HEK293 (cell line): ENCODE data around the gene DPP6.
A peak's percentile ranks its signal among the peaks of the same experiment; 100 is the strongest.

Experiments
- CTCF ChIA-PET: fragments of 350-600 bp; formaldehyde crosslinking; extraction: SDS; loops from one replicate; lab custom pipeline; 2021; ENCODE audit warnings: antibody characterized with exemption; lab: Yijun Ruan, JAX
- POLR2A ChIA-PET: fragments of 300-600 bp; formaldehyde crosslinking; extraction: SDS; loops from one replicate; lab custom pipeline; 2020; ENCODE audit warnings: antibody characterized with exemption, inconsistent platforms; lab: Yijun Ruan, JAX
- H3K27ac ChIP-seq: fragments of 200-500 bp; sonication (Bioruptor generic); 2 replicates; pipeline ENCODE4 v1.5.1; 2014; ENCODE audit warnings: low read depth, low read length, control low read depth, inconsistent platforms; ENCODE audit errors: extremely low read depth
- H3K36me3 ChIP-seq, 2 experiments: fragments of 200-500 bp in 1 of 2; sonication (Bioruptor generic) in 1 of 2; 1 replicate in 1 of 2; 2 replicates in 1 of 2; pipeline ENCODE4 v1.5.1; 2014 to 2017; ENCODE audit warnings: inconsistent platforms in 2 of 2, low read length in 2 of 2; ENCODE audit not compliant: control insufficient read depth in 2 of 2, insufficient read depth in 1 of 2
- H3K4me1 ChIP-seq: fragments of 200-500 bp; sonication (Bioruptor generic); 2 replicates; pipeline ENCODE4 v1.5.1; 2014; ENCODE audit warnings: mild to moderate bottlenecking, low read length, inconsistent platforms; ENCODE audit not compliant: control insufficient read depth, insufficient read depth
- H3K4me3 ChIP-seq: 2 replicates; pipeline ENCODE4 v1.5.1; 2011; ENCODE audit warnings: low read depth, mild to moderate bottlenecking, control low read depth, low read length, moderate library complexity
- H3K9me3 ChIP-seq: fragments of 200-500 bp; sonication (Bioruptor generic); 2 replicates; pipeline ENCODE4 v1.5.1; 2014; ENCODE audit warnings: low read depth, low read length, inconsistent platforms; ENCODE audit not compliant: control insufficient read depth, insufficient read depth
- GLIS2 ChIP-seq: fragments of 450-650 bp; formaldehyde crosslinking; IDR thresholded peaks from 2 replicates; pipeline ENCODE4 v1.5.1; 2016; ENCODE audit warnings: missing biosample characterization, missing genetic modification characterization
- HOXD13 ChIP-seq: sonication (generic); formaldehyde crosslinking; IDR thresholded peaks from 2 replicates; pipeline ENCODE4 v1.8.0; 2022; ENCODE audit warnings: missing genetic modification reagents, borderline replicate concordance
- KLF1 ChIP-seq: fragments of 450-650 bp; formaldehyde crosslinking; IDR thresholded peaks from 2 replicates; pipeline ENCODE4 v1.5.1; 2016; ENCODE audit warnings: missing biosample characterization, missing genetic modification characterization
- OSR2 ChIP-seq: fragments of 450-650 bp; formaldehyde crosslinking; IDR thresholded peaks from 2 replicates; pipeline ENCODE4 v1.5.1; 2016; ENCODE audit warnings: missing biosample characterization, missing genetic modification characterization
- RBAK ChIP-seq: fragments of 450-650 bp; formaldehyde crosslinking; IDR thresholded peaks from 2 replicates; pipeline ENCODE4 v1.5.1; 2016; ENCODE audit warnings: missing biosample characterization, missing genetic modification characterization
- SP3 ChIP-seq: fragments of 450-650 bp; formaldehyde crosslinking; IDR thresholded peaks from 2 replicates; pipeline ENCODE4 v1.5.1; 2016; ENCODE audit warnings: missing biosample characterization, missing genetic modification characterization
- TRIM28 ChIP-seq: IDR thresholded peaks from 2 replicates; pipeline ENCODE4 v1.6.1; 2011; ENCODE audit warnings: low read length, control low read depth, borderline replicate concordance
- YY1 ChIP-seq: fragments of 450-650 bp; formaldehyde crosslinking; IDR thresholded peaks from 2 replicates; pipeline ENCODE4 v1.5.1; 2018; ENCODE audit warnings: missing biosample characterization, missing genetic modification characterization
- ZNF2 ChIP-seq: fragments of 450-650 bp; formaldehyde crosslinking; IDR thresholded peaks from 2 replicates; pipeline ENCODE4 v1.5.1; 2016; ENCODE audit warnings: missing biosample characterization, missing genetic modification characterization
- ZNF239 ChIP-seq: fragments of 450-650 bp; formaldehyde crosslinking; IDR thresholded peaks from 2 replicates; pipeline ENCODE4 v1.5.1; 2016; ENCODE audit warnings: missing biosample characterization, missing genetic modification characterization
- ZNF266 ChIP-seq: fragments of 450-650 bp; formaldehyde crosslinking; IDR thresholded peaks from 2 replicates; pipeline ENCODE4 v1.5.1; 2016; ENCODE audit warnings: missing biosample characterization, missing genetic modification characterization, low read depth
- ZNF324 ChIP-seq: fragments of 450-650 bp; formaldehyde crosslinking; IDR thresholded peaks from 2 replicates; pipeline ENCODE4 v1.5.1; 2016; ENCODE audit warnings: missing biosample characterization, missing genetic modification characterization
- ZNF354C ChIP-seq: fragments of 450-650 bp; formaldehyde crosslinking; IDR thresholded peaks from 2 replicates; pipeline ENCODE4 v1.5.1; 2016; ENCODE audit warnings: missing biosample characterization, missing genetic modification characterization, low read depth, borderline replicate concordance
- ZNF366 ChIP-seq: fragments of 450-650 bp; formaldehyde crosslinking; conservative IDR thresholded peaks from 2 replicates; pipeline ENCODE4 v1.5.1; 2016; ENCODE audit warnings: missing biosample characterization, missing genetic modification characterization
- ZNF391 ChIP-seq: fragments of 450-650 bp; formaldehyde crosslinking; IDR thresholded peaks from 2 replicates; pipeline ENCODE4 v1.5.1; 2016; ENCODE audit warnings: low read depth, missing biosample characterization, missing genetic modification characterization, borderline replicate concordance
- ZNF433 ChIP-seq: fragments of 450-650 bp; formaldehyde crosslinking; IDR thresholded peaks from 2 replicates; pipeline ENCODE4 v1.5.1; 2016; ENCODE audit warnings: missing biosample characterization, missing genetic modification characterization, low read depth
- ZNF670 ChIP-seq: fragments of 450-650 bp; formaldehyde crosslinking; IDR thresholded peaks from 2 replicates; pipeline ENCODE4 v1.5.1; 2016; ENCODE audit warnings: missing biosample characterization, missing genetic modification characterization, low read depth
- ZNF843 ChIP-seq: fragments of 450-650 bp; formaldehyde crosslinking; IDR thresholded peaks from 2 replicates; pipeline ENCODE4 v1.5.1; 2016; ENCODE audit warnings: missing biosample characterization, missing genetic modification characterization
- ZSCAN23 ChIP-seq: fragments of 450-650 bp; formaldehyde crosslinking; IDR thresholded peaks from 2 replicates; pipeline ENCODE4 v1.5.1; 2016; ENCODE audit warnings: missing biosample characterization, missing genetic modification characterization
- TF ChIP-seq, protein P1 (sequence below): fragments of 450-650 bp; formaldehyde crosslinking; IDR thresholded peaks from 2 replicates; pipeline ENCODE4 v1.5.1; 2016; ENCODE audit warnings: missing biosample characterization, missing genetic modification characterization
- TF ChIP-seq, protein P2 (sequence below): fragments of 450-650 bp; formaldehyde crosslinking; IDR thresholded peaks from 2 replicates; pipeline ENCODE4 v1.5.1; 2017; ENCODE audit warnings: missing biosample characterization, missing genetic modification characterization
- TF ChIP-seq, protein P3 (sequence below): fragments of 450-650 bp; formaldehyde crosslinking; IDR thresholded peaks from 2 replicates; pipeline ENCODE4 v1.5.1; 2016; ENCODE audit warnings: missing biosample characterization, missing genetic modification characterization

The DPP6 gene

GRCh38 chr7:154837622-154838021, 785.4 kb downstream of the DPP6 start:
- CTCF ChIA-PET, result interaction anchor here (0.6 kb wide), 1 partner anchor 90 kb away, joined by 3 read pairs; no protein-coding TSS in a partner anchor
- no peak overlapping the region for H3K27ac ChIP-seq
- TF ChIP-seq, protein P1, sequence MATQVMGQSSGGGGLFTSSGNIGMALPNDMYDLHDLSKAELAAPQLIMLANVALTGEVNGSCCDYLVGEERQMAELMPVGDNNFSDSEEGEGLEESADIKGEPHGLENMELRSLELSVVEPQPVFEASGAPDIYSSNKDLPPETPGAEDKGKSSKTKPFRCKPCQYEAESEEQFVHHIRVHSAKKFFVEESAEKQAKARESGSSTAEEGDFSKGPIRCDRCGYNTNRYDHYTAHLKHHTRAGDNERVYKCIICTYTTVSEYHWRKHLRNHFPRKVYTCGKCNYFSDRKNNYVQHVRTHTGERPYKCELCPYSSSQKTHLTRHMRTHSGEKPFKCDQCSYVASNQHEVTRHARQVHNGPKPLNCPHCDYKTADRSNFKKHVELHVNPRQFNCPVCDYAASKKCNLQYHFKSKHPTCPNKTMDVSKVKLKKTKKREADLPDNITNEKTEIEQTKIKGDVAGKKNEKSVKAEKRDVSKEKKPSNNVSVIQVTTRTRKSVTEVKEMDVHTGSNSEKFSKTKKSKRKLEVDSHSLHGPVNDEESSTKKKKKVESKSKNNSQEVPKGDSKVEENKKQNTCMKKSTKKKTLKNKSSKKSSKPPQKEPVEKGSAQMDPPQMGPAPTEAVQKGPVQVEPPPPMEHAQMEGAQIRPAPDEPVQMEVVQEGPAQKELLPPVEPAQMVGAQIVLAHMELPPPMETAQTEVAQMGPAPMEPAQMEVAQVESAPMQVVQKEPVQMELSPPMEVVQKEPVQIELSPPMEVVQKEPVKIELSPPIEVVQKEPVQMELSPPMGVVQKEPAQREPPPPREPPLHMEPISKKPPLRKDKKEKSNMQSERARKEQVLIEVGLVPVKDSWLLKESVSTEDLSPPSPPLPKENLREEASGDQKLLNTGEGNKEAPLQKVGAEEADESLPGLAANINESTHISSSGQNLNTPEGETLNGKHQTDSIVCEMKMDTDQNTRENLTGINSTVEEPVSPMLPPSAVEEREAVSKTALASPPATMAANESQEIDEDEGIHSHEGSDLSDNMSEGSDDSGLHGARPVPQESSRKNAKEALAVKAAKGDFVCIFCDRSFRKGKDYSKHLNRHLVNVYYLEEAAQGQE, result no peak
- TF ChIP-seq ZNF239 (tag by site-specific recombination), result no peak
- no peak for TF ChIP-seq ZNF354C (tag by site-specific recombination)
- TF ChIP-seq GLIS2 (tag by site-specific recombination), result no peak
- TF ChIP-seq, all 188 proteins: peak for 0
- Histone ChIP-seq H3K4me1 (no peaks in the 10 kb centered on the region), H3K9me3 (no peaks in the 10 kb centered on the region), H3K36me3 (no peaks in the 10 kb centered on the region), H3K4me3 (no peak overlapping the region)
- POLR2A ChIA-PET, result no interaction called here

- CTCF ChIA-PET, result no interaction called here
- no peak overlapping the region for H3K27ac ChIP-seq
- H3K4me3 ChIP-seq, result no peak overlapping the region
- 0 out of 2 replicates have a peak, but pooled peaks cover 5% of the 10 kb centered on the region for H3K4me1 ChIP-seq
- TF ChIP-seq ZNF366, result no peak
- TF ChIP-seq, protein P2, sequence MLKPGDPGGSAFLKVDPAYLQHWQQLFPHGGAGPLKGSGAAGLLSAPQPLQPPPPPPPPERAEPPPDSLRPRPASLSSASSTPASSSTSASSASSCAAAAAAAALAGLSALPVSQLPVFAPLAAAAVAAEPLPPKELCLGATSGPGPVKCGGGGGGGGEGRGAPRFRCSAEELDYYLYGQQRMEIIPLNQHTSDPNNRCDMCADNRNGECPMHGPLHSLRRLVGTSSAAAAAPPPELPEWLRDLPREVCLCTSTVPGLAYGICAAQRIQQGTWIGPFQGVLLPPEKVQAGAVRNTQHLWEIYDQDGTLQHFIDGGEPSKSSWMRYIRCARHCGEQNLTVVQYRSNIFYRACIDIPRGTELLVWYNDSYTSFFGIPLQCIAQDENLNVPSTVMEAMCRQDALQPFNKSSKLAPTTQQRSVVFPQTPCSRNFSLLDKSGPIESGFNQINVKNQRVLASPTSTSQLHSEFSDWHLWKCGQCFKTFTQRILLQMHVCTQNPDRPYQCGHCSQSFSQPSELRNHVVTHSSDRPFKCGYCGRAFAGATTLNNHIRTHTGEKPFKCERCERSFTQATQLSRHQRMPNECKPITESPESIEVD (tag by site-specific recombination), result no peak
- TF ChIP-seq ZNF324 (tag by site-specific recombination), result no peak
- TF ChIP-seq TRIM28, result no peak
- no peak for TF ChIP-seq HOXD13 (CRISPR knock-in tag)
- no peak for TF ChIP-seq YY1 (tag by site-specific recombination)
- TF ChIP-seq SP3, result no peak
- TF ChIP-seq ZNF433 (tag by site-specific recombination), result no peak
- TF ChIP-seq ZNF670 (tag by site-specific recombination), result no peak
- TF ChIP-seq, all 188 proteins: peak for 0
- POLR2A ChIA-PET, result no interaction called here
- H3K9me3 ChIP-seq, result no peaks in the 10 kb centered on the region
- H3K36me3 ChIP-seq, result no peaks in the 10 kb centered on the region
These were observed 787.9 kb downstream of the DPP6 start for GRCh38 chr7:154840086-154840485.

- POLR2A ChIA-PET, result no interaction called here
- peak overlapping the region; percentile 35; the same call in 1 of the 2 replicates for H3K27ac ChIP-seq
- no peaks in the 10 kb centered on the region for H3K36me3 ChIP-seq
- H3K4me1 ChIP-seq, result 0 out of 2 replicates have a peak, but pooled peaks cover 5% of the 10 kb centered on the region
- CTCF ChIA-PET, result interaction anchor here (0.8 kb wide), 2 partner anchors 73 to 503 kb away, joined by 3 read pairs; no protein-coding TSS in a partner anchor
- no peaks in the 10 kb centered on the region for H3K9me3 ChIP-seq
- no peak overlapping the region; the same call in 1 of the 2 replicates for H3K4me3 ChIP-seq
- TF ChIP-seq ZNF266 (no peak), ZNF391 (tag by site-specific recombination) (no peak), ZNF2 (tag by site-specific recombination) (no peak), ZSCAN23 (tag by site-specific recombination) (no peak), ZNF843 (tag by site-specific recombination) (no peak), OSR2 (tag by site-specific recombination) (peak; percentile 66), KLF1 (no peak), RBAK (tag by site-specific recombination) (no peak)
- TF ChIP-seq, protein P3, sequence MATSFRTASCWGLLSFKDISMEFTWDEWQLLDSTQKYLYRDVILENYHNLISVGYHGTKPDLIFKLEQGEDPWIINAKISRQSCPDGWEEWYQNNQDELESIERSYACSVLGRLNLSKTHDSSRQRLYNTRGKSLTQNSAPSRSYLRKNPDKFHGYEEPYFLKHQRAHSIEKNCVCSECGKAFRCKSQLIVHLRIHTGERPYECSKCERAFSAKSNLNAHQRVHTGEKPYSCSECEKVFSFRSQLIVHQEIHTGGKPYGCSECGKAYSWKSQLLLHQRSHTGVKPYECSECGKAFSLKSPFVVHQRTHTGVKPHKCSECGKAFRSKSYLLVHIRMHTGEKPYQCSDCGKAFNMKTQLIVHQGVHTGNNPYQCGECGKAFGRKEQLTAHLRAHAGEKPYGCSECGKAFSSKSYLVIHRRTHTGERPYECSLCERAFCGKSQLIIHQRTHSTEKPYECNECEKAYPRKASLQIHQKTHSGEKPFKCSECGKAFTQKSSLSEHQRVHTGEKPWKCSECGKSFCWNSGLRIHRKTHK, result no peak
These were observed 789.6 kb downstream of the DPP6 start for GRCh38 chr7:154841731-154842331.
